K562 (cell line): ENCODE measurements around the gene NDUFA3.

Experiments used
- ATF2 ChIP-seq: sonication (generic); formaldehyde crosslinking; IDR thresholded peaks from 2 replicates; pipeline ENCODE4 v1.8.1; 2022; ENCODE audit warnings: missing genetic modification reagents
- CTCF ChIP-seq, 3 experiments: IDR thresholded peaks in 2 of 3; conservative IDR thresholded peaks in 1 of 3; 2 replicates each; pipeline ENCODE4 v1.5.1; 2011 to 2012; ENCODE audit warnings: low read length in 3 of 3, mild to moderate bottlenecking in 3 of 3, control low read depth in 2 of 3, improper control_type of control experiment in 1 of 3, inconsistent platforms in 1 of 3, low read depth in 1 of 3, mixed read lengths in 1 of 3, moderate library complexity in 1 of 3; ENCODE audit not compliant: insufficient read depth in 2 of 3
- HDAC6 ChIP-seq: IDR thresholded peaks from 2 replicates; pipeline ENCODE4 v1.6.1; 2012; ENCODE audit warnings: low read depth, mild to moderate bottlenecking, control low read depth, inconsistent platforms, low read length, moderate library complexity
- JUND ChIP-seq, 2 experiments: IDR thresholded peaks; 2 replicates in 1 of 2; 3 replicates in 1 of 2; pipeline ENCODE4 v1.6.1; 2011; ENCODE audit warnings: borderline replicate concordance in 2 of 2, low read depth in 2 of 2, low read length in 2 of 2, improper control_type of control experiment in 1 of 2, missing biosample characterization in 1 of 2, missing genetic modification characterization in 1 of 2, missing genetic modification reagents in 1 of 2
- NR3C1 ChIP-seq: sonication (generic); formaldehyde crosslinking; IDR thresholded peaks from 2 replicates; pipeline ENCODE4 v1.8.1; 2022; ENCODE audit warnings: missing genetic modification reagents
- REST ChIP-seq, 2 experiments: fragments of 450-650 bp; formaldehyde crosslinking in 1 of 2; IDR thresholded peaks; 2 replicates each; pipeline versions ENCODE4 v1.4.0 to v1.6.1; 2014 to 2020; ENCODE audit warnings: mild to moderate bottlenecking in 2 of 2, borderline replicate concordance in 1 of 2, low read depth in 1 of 2
- SIX5 ChIP-seq, 2 experiments: IDR thresholded peaks; 2 replicates each; pipeline ENCODE4 v1.6.1; 2011; ENCODE audit warnings: low read length in 2 of 2, borderline replicate concordance in 1 of 2, low read depth in 1 of 2, mild to moderate bottlenecking in 1 of 2, moderate library complexity in 1 of 2; ENCODE audit not compliant: insufficient read depth in 1 of 2
- YY1 ChIP-seq, 3 experiments: IDR thresholded peaks; 2 replicates each; pipeline ENCODE4 v1.6.1; 2011; ENCODE audit warnings: low read length in 2 of 3, mild to moderate bottlenecking in 2 of 3, moderate library complexity in 2 of 3, borderline replicate concordance in 1 of 3, control low read depth in 1 of 3, low read depth in 1 of 3; ENCODE audit not compliant: insufficient read depth in 3 of 3, insufficient replicate concordance in 2 of 3, control insufficient read depth in 1 of 3, insufficient read length in 1 of 3; ENCODE audit errors: extremely low read depth in 1 of 3
- ZBTB2 ChIP-seq: fragments of 450-650 bp; IDR thresholded peaks from 2 replicates; pipeline ENCODE4 v1.6.1; 2016; ENCODE audit warnings: antibody characterized with exemption

- TF ChIP-seq SIX5 (IDR thresholded peaks at IDR 0.05; ENCODE audit: borderline replicate concordance in 1 of 2, insufficient read depth in 1 of 2, low read depth in 1 of 2, low read length in 2 of 2) (no peak), JUND (IDR thresholded peaks at IDR 0.05; ENCODE audit: borderline replicate concordance, low read depth, low read length) (no peak), JUND (tag; IDR thresholded peaks at IDR 0.05; ENCODE audit: borderline replicate concordance, low read depth, low read length) (no peak), ZBTB2 (no peak), REST (IDR thresholded peaks at IDR 0.05; ENCODE audit: borderline replicate concordance) (no peak), REST (CRISPR knock-in tag; IDR thresholded peaks at IDR 0.05; ENCODE audit: low read depth) (no peak), HDAC6 (no peak), ATF2 (no peak), YY1 (IDR thresholded peaks at IDR 0.05; ENCODE audit: borderline replicate concordance in 1 of 3, control insufficient read depth in 1 of 3, extremely low read depth in 1 of 3, insufficient read depth in 3 of 3, insufficient read length in 1 of 3, insufficient replicate concordance in 2 of 3, low read depth in 1 of 3, low read length in 2 of 3) (no peak), NR3C1 (no peak), CTCF (IDR thresholded peaks at IDR 0.05 in 2 of 3, conservative IDR thresholded peaks at IDR 0.05 in 1 of 3; ENCODE audit: insufficient read depth in 2 of 3, low read depth in 1 of 3, low read length in 3 of 3) (no peak)
Observed at GRCh38 chr19:54147676-54148075, 45.0 kb downstream of the NDUFA3 start.
